ENCODE measurements around the gene SCGB3A1. TPM values are rescaled to one million over a fixed set of nuclear protein-coding genes. Genes with fewer than 3 reads are reported as not detected.
A peak's percentile ranks its signal among the peaks of the same experiment; 100 is the strongest.

The SCGB3A1 gene
- total RNA-seq, result not detected

- Histone ChIP-seq H3K27me3 (peaks cover 14 to 35% (median 26%) of the 10 kb centered on the region in 3 donors), H3K4me3 (peak within 1 kb of the TSS; percentile 17 to 29 (median 24)), H3K27ac (no peak within 1 kb of the TSS), H3K36me3 (no peaks in the 10 kb centered on the region), H3K9me3 (no peaks in the 10 kb centered on the region), H3K4me1 (no peaks in the 10 kb centered on the region)
- in situ Hi-C loops (cut with MboI; ENCODE audit: low sequenced_read_pairs in 4 of 4) (no loop called here), intact Hi-C loops (cut with DNase I; ENCODE audit: low total_unique reads) (no loop called here)
- no peak for ATAC-seq
- no peak for TF ChIP-seq CTCF (IDR thresholded peaks at IDR 0.05 in 4 of 5, conservative IDR thresholded peaks at IDR 0.05 in 1 of 5)
- TF ChIP-seq POLR2A (IDR thresholded peaks at IDR 0.05), result no peak
- no peak for DNase-seq
Measured at GRCh38 chr5:180591311-180591887, at the start of gene SCGB3A1. TSS of gene SCGB3A1 (minus strand) at chr5:180591499. CDS start at chr5:180591462, 37 bp downstream.

GRCh38 chr5:180640611-180640860, 49.2 kb upstream of the SCGB3A1 start:
- no peaks in the 10 kb centered on the region for H3K36me3 ChIP-seq
- H3K4me1 ChIP-seq, result no peaks in the 10 kb centered on the region
- no peaks in the 10 kb centered on the region for H3K9me3 ChIP-seq
- no peak for DNase-seq
- H3K27ac ChIP-seq, result no peak overlapping the region
- no peak for ATAC-seq
- H3K4me3 ChIP-seq, result no peak overlapping the region
- TF ChIP-seq POLR2A (IDR thresholded peaks at IDR 0.05), result no peak
- TF ChIP-seq CTCF (IDR thresholded peaks at IDR 0.05 in 4 of 5, conservative IDR thresholded peaks at IDR 0.05 in 1 of 5), result no peak
- peaks cover 0 to 3% (median 0%) of the 10 kb centered on the region in 3 donors for H3K27me3 ChIP-seq
- intact Hi-C loops (cut with DNase I; ENCODE audit: low total_unique reads), result no loop called here
- in situ Hi-C loops (cut with MboI; ENCODE audit: low sequenced_read_pairs in 4 of 4), result no loop called here

GRCh38 chr5:180639741-180640610, 48.7 kb upstream of the SCGB3A1 start:
- in situ Hi-C loops (cut with MboI; ENCODE audit: low sequenced_read_pairs in 4 of 4), result no loop called here
- TF ChIP-seq CTCF (IDR thresholded peaks at IDR 0.05 in 4 of 5, conservative IDR thresholded peaks at IDR 0.05 in 1 of 5), result no peak
- no peak for TF ChIP-seq POLR2A (IDR thresholded peaks at IDR 0.05)
- intact Hi-C loops (cut with DNase I; ENCODE audit: low total_unique reads), result no loop called here
- peaks cover 0 to 3% (median 0%) of the 10 kb centered on the region in 3 donors for H3K27me3 ChIP-seq
- no peaks in the 10 kb centered on the region for H3K9me3 ChIP-seq
- no peak for ATAC-seq
- no peak overlapping the region for H3K4me3 ChIP-seq
- DNase-seq, result no peak
- no peak overlapping the region for H3K27ac ChIP-seq
- no peaks in the 10 kb centered on the region for H3K36me3 ChIP-seq
- no peaks in the 10 kb centered on the region for H3K4me1 ChIP-seq

- no peak for TF ChIP-seq CTCF (IDR thresholded peaks at IDR 0.05 in 4 of 5, conservative IDR thresholded peaks at IDR 0.05 in 1 of 5)
- no peaks in the 10 kb centered on the region for H3K36me3 ChIP-seq
- no peak overlapping the region for H3K4me3 ChIP-seq
- ATAC-seq, result no peak
- H3K27me3 ChIP-seq, result peaks cover 0 to 3% (median 0%) of the 10 kb centered on the region in 3 donors
- intact Hi-C loops (cut with DNase I; ENCODE audit: low total_unique reads) (no loop called here), in situ Hi-C loops (cut with MboI; ENCODE audit: low sequenced_read_pairs in 4 of 4) (no loop called here)
- H3K27ac ChIP-seq, result no peak overlapping the region
- no peaks in the 10 kb centered on the region for H3K9me3 ChIP-seq
- no peaks in the 10 kb centered on the region for H3K4me1 ChIP-seq
- DNase-seq, result no peak
Measured at GRCh38 chr5:180639287-180639686, 48.0 kb upstream of the SCGB3A1 start.
